Stimulated activated CD4-positive, alpha-beta T cell treated with anti-CD3 and anti-CD28 coated beads, Interleukin-1b, Interleukin-23, amount 100 ng/mL, for 24 hours (primary cell): ENCODE measurements around the gene BABAM2.

Source experiments
- DNase-seq, 4 experiments: peaks; one replicate each; pipeline ENCODE4 v3.0.0-alpha.2; 2020; ENCODE audit warnings: low read depth in 4 of 4, low spot score in 1 of 4

Gene BABAM2

DNA sequence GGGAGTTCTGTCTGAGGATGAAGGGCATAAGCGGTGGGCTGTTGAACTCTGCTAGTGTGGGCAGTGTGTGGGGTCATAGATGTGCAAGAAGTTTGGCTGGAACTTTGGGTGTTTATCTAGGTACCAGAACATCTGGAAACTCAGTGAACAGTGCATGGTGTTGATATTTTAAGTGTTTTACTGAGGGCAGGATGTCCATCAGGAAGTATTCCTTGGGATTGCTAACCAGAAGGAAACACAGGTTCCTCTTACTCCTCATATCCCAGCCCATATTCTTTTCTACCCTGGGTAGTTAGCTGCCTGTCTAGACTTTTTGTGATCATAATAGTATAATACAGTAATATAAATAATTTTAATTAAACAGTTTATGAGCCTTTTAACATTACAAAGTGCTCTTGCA lies 15.5 kb downstream of the BABAM2 start:
- no peak for DNase-seq

DNA sequence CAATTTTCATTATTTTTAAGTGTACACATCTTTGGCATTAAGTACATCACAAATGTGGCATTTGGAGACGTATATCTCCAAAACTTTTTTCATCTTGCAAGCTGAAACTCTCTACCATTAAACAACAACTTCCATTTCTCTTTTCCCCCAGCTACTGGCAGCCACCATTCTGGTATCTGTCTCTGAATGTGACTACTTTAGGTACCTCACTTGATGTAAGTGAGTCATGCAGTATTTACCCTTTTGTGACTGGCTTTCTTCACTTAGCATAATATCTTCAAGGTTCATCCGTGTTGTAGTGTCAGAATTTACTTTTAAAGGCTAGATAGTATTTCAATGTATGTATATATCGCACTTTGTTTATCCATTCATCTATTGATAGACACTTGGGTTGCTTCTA lies 17.0 kb downstream of the BABAM2 start:
- DNase-seq, result no peak

- no peak for DNase-seq
Measured at GRCh38 chr2:27909901-27910300, 19.4 kb downstream of the BABAM2 start.

GRCh38 chr2:27911458-27912210 lies 21.1 kb downstream of the BABAM2 start:
- DNase-seq, result no peak

DNA sequence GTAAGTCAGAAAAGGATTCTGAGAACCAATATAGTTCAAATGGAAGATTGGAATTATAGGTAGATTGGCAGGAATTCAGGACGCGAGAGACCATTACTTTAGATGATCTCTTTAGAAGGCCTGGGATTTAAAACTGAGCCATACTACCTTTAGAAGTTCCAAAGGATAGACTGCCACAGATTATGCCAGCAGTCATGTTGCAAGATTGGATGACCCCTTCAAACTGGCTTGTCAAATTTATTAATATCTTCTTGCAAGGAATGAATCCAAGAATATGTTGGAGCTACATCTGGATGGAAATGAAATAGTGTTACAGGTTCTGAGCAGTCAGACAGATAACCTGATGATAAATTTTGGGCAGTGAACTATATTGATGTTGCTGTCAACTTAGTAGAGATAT lies 22.0 kb downstream of the BABAM2 start:
- no peak for DNase-seq

DNA sequence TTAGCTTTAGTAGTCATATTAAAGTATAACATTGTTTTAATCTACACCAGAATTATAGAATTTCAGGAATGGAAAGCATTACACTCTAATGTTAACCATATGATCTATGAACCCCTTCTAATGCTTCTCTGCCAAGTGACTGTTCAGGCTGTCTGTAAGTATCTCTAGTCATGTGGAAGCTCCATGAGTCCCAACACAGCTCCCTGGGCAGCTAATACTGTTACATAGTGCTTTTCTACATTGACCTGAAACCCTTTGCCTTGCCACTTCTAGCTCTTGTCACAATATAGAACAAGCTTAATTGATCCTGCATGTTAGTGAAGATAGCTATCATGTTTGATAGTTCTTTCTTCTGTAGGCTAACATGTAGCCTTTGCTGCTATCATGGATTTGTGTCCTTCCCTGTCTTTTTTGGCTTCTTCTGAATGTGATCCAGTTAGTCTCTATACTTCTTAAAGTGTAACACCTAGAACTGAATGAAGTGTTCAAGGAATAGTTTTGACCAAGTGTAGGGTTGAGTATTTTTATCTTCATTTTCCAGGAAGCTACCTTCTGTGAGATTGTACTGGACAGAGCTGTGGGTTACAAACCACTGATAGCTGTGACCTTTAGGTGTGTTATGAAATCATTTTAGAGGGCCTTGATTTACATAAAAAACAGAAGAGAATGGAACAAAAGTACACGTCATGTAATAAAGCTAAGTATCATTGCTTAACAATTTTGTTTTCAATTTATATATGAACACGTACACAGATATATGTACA lies 23.7 kb downstream of the BABAM2 start:
- no peak for DNase-seq

- no peak for DNase-seq
Measured at GRCh38 chr2:27914805-27915175, 24.3 kb downstream of the BABAM2 start.

DNA sequence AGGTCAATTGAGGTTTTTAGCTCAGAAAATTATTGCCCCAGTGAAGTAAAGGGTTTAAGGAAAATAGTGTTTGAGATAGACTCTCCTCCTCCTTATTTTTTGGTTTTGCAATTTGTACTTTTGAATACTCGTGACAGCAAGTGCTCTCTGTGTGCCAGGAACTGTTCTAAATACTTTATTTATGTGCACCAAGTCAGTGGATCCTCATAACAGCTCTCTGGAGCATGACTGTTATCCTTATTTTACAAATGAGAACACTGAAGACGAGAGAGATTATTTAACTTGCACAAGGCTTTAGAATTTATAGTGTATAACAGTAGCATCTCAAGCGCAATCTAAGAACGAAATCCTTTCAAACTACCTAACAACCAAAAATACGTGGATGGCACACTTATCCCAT lies 24.7 kb downstream of the BABAM2 start:
- no peak for DNase-seq

DNA sequence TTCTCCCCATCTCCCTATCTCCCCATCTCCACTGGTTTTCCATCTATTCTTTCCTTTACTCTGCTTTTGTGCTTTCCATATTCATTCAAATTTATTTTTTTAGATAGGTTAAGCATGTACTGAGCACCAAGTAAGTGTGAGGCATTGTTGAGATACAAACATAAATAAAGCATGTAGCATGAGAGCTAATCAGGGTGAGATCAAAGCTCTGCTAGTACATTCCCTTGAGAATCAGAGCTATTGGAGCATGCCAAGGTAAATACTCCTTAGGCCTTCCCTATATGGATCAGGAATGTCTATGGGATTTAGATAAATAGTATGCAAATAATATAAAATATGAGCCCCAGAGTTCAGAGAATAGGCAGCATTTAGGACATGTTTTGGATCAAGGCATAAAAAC lies 25.3 kb downstream of the BABAM2 start:
- DNase-seq, result no peak

- DNase-seq, result no peak
Measured at GRCh38 chr2:27916293-27916995, 25.9 kb downstream of the BABAM2 start.

- no peak for DNase-seq
Measured at GRCh38 chr2:27920148-27920885, 29.8 kb downstream of the BABAM2 start.

DNA sequence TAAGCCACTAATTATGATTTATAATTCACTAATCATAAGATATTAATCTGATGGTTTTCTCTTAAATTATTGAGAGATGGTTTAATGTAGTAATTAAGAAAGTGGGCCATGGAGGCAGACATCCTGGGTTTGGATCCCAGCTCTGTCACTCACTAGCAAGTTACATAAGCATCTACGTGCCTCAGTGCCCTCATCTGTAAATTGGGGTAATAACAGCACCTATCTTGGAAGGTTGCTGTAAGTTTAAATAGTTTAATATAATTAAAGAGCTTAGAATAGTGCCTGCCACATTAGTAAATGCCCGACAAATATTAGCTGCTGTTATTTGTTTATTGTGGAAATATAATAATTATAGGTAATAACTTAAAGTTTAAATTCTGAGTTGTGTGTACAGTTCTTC lies 30.9 kb downstream of the BABAM2 start:
- no peak for DNase-seq

DNA sequence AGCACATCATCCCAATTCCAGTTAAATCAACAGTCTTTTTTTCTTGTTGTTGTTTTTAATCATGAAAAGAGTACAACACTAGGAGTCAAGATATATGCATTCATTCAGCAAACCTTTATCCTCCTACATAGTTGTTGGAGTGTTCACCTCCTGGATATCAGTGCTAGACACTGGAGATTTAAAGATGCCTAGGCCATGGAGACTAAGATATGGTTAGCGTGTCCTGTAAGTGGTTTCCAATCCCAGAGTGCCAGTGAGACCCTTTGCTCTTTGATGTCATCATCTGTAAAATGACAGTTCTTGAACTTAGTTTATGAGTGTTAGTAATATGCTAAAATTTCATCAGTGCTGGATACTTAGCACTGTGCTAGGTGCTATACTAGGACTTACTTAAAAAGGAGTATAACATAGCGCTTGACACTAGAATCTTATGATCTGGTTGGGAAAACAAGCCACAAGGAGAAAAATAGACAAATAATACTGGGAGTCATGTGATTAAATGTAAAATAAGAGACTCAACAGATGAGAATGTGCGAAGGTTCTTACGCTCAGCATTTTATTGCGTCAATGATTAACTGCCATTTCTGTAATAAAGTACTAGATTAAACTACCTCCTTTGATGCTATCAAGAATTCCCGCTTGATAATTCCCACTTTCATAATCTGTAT lies 31.5 kb downstream of the BABAM2 start:
- DNase-seq, result no peak

DNA sequence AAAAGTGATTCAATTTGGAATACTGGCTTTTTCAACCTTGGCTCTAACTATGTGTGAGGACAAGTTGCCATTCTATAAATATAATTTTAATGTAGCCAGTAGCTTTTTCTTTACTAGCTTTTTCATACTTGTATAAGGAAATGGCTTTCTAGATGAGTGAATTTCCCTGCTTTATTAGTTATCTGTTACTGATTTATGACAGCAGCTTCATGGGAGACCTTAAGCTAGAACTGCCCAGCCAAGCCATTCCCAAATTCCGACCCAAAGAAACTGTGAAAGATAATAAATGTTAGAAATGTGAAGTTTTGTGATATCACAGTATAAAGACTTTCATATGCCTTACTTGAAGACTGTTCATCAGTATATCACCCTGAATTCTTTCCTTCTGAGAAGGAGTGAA lies 32.3 kb downstream of the BABAM2 start:
- no peak for DNase-seq

DNA sequence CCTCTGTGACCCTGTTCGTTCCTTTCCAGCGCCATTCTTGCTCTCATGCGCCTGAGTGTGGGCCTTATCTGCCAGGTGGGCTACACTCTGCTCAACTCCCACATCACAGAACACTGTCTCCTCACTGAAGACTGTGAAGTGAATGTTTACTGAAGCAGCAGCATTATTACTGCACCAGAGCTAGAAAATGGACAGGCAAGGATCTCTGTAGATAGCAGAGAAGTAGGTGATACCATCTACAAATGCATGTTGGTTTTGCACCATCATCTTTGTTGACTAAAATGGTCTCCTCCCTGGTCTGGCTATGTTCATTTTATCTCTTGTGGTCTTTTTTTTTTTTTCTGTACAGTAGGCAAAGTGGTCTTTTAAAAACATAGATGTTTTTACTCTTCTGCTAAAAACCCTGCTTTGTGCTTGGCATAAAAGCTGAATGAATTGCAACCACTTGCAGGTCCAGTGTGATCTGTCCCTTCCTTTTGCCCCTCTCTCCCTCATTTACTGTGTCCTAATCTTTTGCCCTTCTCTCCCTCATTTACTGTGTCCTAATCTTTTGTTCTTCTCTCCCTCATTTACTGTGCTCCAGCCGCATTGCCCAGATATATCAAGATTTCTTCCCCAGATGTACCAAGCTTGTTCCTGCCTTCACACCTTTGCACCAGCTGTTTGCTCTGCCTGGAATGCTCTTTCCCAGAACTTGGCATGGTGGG lies 35.4 kb downstream of the BABAM2 start:
- DNase-seq, result no peak

DNA sequence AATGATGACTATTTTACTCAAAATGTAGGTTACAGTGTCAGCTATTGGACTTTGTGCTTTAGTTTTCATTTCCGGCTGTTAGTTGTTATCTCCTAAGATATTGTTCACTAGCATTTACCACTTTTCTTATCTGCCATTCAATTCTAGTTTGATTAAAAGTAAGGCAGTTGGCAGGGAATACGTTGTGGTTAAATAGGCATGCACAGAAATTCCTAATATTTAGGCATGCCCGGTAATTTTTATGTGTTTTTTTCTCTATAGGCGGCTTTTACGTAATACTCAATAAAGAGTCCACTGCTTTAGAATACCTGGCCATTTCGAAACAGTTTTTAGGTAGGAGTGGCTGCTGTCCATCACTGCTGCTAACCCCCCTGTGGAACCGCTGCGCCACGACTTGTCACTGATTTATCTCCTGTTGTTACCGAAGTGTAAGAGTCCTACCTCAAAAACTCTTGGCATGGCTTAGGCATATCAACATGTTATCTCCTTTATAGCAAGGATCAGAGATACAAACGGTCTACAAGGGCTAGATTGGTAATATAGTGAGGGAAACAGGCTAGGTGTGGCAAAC lies 39.5 kb downstream of the BABAM2 start:
- no peak for DNase-seq

GRCh38 chr2:27931361-27931950 lies 40.9 kb downstream of the BABAM2 start:
- DNase-seq, result no peak

DNA sequence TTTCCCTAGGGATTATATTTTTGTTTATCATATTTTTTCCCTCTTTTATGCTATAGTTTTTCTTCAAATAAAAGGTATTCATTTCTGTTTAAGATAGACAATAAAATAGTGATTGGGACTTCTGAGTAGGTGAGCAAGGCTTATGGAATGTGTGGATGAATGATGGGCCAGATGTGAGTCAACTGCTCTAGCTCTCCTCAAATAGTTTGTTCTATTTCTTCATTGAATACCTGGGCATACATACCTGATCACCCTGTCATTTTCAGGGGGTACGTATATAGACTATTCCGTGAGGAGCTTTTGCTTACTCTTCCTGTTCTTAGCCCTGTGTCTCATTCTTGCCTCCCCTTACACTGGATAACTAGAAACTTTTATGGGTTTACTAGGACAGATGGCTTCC lies 41.9 kb downstream of the BABAM2 start:
- no peak for DNase-seq

GRCh38 chr2:27935026-27935425 lies 44.5 kb downstream of the BABAM2 start:
- no peak for DNase-seq
